OCI-LY1 (cell line): Measurements from ENCODE around the gene C4B.

ENCODE experiments used
- H2AFZ ChIP-seq: fragments of 200-600 bp; sonication (generic), shearing (Covaris generic); 2 replicates; pipeline ENCODE4 v1.6.0; 2014; ENCODE audit warnings: antibody characterized with exemption, mild to moderate bottlenecking, low read length
- H3F3A ChIP-seq: fragments of 200-600 bp; sonication (generic), shearing (Covaris generic); 2 replicates; pipeline ENCODE4 v1.6.0; 2014; ENCODE audit warnings: mild to moderate bottlenecking, antibody characterized with exemption, low read length, moderate library complexity; ENCODE audit not compliant: insufficient read depth
- H3K27ac ChIP-seq: fragments of 200-600 bp; sonication (generic); 2 replicates; pipeline ENCODE4 v1.5.1; 2014; ENCODE audit warnings: low read length, mixed run types, mild to moderate bottlenecking, low read depth; ENCODE audit not compliant: poor library complexity, severe bottlenecking
- H3K27me3 ChIP-seq: fragments of 200-600 bp; sonication (generic); 2 replicates; pipeline ENCODE4 v1.6.0; 2014; ENCODE audit warnings: antibody characterized with exemption, mild to moderate bottlenecking, low read length, moderate library complexity; ENCODE audit not compliant: insufficient read depth
- H3K36me3 ChIP-seq: fragments of 200-600 bp; sonication (generic); 2 replicates; pipeline ENCODE4 v1.6.1; 2014; ENCODE audit warnings: mild to moderate bottlenecking, antibody characterized with exemption, low read length, moderate library complexity, mixed read lengths; ENCODE audit not compliant: insufficient read depth
- H3K4me1 ChIP-seq: fragments of 200-600 bp; sonication (generic); 2 replicates; pipeline ENCODE4 v1.5.1; 2014; ENCODE audit warnings: mild to moderate bottlenecking, low read length, moderate library complexity; ENCODE audit not compliant: insufficient read depth, severe bottlenecking
- H3K4me2 ChIP-seq: fragments of 200-600 bp; sonication (generic), shearing (Covaris generic); 2 replicates; pipeline ENCODE4 v1.6.1; 2014; ENCODE audit warnings: low read length
- H3K4me3 ChIP-seq: fragments of 200-600 bp; sonication (generic); 2 replicates; pipeline ENCODE4 v1.5.1; 2014; ENCODE audit warnings: low read length, low read depth, mild to moderate bottlenecking, mixed read lengths; ENCODE audit not compliant: poor library complexity, severe bottlenecking
- H3K79me2 ChIP-seq: fragments of 200-600 bp; shearing (Covaris generic); 2 replicates; pipeline ENCODE4 v1.6.1; 2016; ENCODE audit warnings: mixed run types, low read length, mixed read lengths; ENCODE audit not compliant: insufficient read depth
- H3K9ac ChIP-seq: fragments of 200-600 bp; sonication (generic), shearing (Covaris generic); 2 replicates; pipeline ENCODE4 v1.6.1; 2014; ENCODE audit warnings: mild to moderate bottlenecking, low read length, mixed read lengths
- H3K9me2 ChIP-seq: fragments of 200-600 bp; sonication (generic), shearing (Covaris generic); 2 replicates; pipeline ENCODE4 v1.6.1; 2014; ENCODE audit warnings: low read depth, mild to moderate bottlenecking, low read length, mixed read lengths
- H3K9me3 ChIP-seq: fragments of 200-600 bp; shearing (Covaris generic); 2 replicates; pipeline ENCODE4 v1.6.1; 2014; ENCODE audit warnings: low read length, mixed read lengths
- H4K20me1 ChIP-seq: fragments of 200-600 bp; sonication (generic), shearing (Covaris generic); 2 replicates; pipeline ENCODE4 v1.6.0; 2016; ENCODE audit warnings: mild to moderate bottlenecking, low read length; ENCODE audit not compliant: insufficient read depth
- CTCF ChIP-seq: fragments of 200-600 bp; sonication (generic), shearing (Covaris generic); IDR thresholded peaks from 2 replicates; pipeline ENCODE4 v1.5.1; 2017; ENCODE audit warnings: mild to moderate bottlenecking, antibody characterized with exemption, low read length, moderate library complexity, mixed read lengths
- EZH2 ChIP-seq: fragments of 200-600 bp; sonication (generic), shearing (Covaris generic); IDR thresholded peaks from 2 replicates; pipeline ENCODE4 v1.8.0; 2017; ENCODE audit warnings: borderline replicate concordance, mixed run types, mild to moderate bottlenecking, antibody characterized with exemption, low read length, moderate library complexity, mixed read lengths

The C4B gene

GRCh38 chr6:32070814-32071543 is 56.4 kb downstream of the C4B start:
- H3K27ac ChIP-seq = no peak overlapping the region
- no peaks in the 10 kb centered on the region for H3K4me1 ChIP-seq
- no peaks in the 10 kb centered on the region for H3K27me3 ChIP-seq
- H2AFZ ChIP-seq = no peak overlapping the region
- H3K36me3 ChIP-seq = no peaks in the 10 kb centered on the region
- no peaks in the 10 kb centered on the region for H3K9me2 ChIP-seq
- H3K9ac ChIP-seq = no peak overlapping the region
- H3K9me3 ChIP-seq = no peaks in the 10 kb centered on the region
- no peaks in the 10 kb centered on the region for H4K20me1 ChIP-seq
- TF ChIP-seq EZH2 = no peak
- no peak for TF ChIP-seq CTCF
- no peak overlapping the region for H3K4me2 ChIP-seq
- no peak overlapping the region for H3K4me3 ChIP-seq
- H3F3A ChIP-seq = no peaks in the 10 kb centered on the region
- H3K79me2 ChIP-seq = no peaks in the 10 kb centered on the region

DNA sequence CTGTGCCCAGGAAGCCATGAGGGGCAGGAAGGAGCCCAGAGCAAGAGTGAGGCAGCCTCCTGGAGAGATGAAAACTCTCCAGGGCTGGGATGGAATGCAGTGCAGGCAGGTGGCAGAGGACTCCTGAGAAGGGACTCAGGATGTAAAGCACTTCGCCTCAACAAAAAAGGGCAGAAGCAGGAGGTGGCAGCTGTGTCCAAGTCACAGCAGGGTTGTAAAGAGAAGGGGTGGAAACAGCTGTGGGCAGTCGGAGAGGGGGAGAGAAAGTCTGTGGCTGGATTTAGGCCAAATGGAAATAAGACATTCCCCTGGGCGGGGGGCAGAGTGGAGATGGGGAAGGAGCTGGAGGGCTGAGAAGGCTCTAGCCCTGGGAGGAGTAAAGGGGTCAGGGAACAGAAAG is 58.5 kb downstream of the C4B start:
- Histone ChIP-seq H3K4me2 (no peak overlapping the region), H2AFZ (no peak overlapping the region), H3K4me1 (no peaks in the 10 kb centered on the region), H3K27me3 (peaks cover 6% of the 10 kb centered on the region; the same call in 1 of the 2 replicates), H3K9ac (no peak overlapping the region), H3K9me2 (no peaks in the 10 kb centered on the region), H3K9me3 (no peaks in the 10 kb centered on the region), H3F3A (no peaks in the 10 kb centered on the region), H3K79me2 (no peaks in the 10 kb centered on the region), H3K27ac (no peak overlapping the region), H3K36me3 (no peaks in the 10 kb centered on the region), H4K20me1 (no peaks in the 10 kb centered on the region), H3K4me3 (no peak overlapping the region)
- TF ChIP-seq EZH2 (no peak), CTCF (no peak)

GRCh38 chr6:32073613-32074012 is 59.0 kb downstream of the C4B start:
- peaks cover 6% of the 10 kb centered on the region; the same call in 1 of the 2 replicates for H3K27me3 ChIP-seq
- H3K79me2 ChIP-seq = no peaks in the 10 kb centered on the region
- no peaks in the 10 kb centered on the region for H4K20me1 ChIP-seq
- H3F3A ChIP-seq = no peaks in the 10 kb centered on the region
- no peak overlapping the region for H3K4me3 ChIP-seq
- TF ChIP-seq CTCF = no peak
- no peak for TF ChIP-seq EZH2
- H2AFZ ChIP-seq = no peak overlapping the region
- no peaks in the 10 kb centered on the region for H3K9me3 ChIP-seq
- no peak overlapping the region for H3K27ac ChIP-seq
- H3K4me2 ChIP-seq = no peak overlapping the region
- no peak overlapping the region for H3K9ac ChIP-seq
- no peaks in the 10 kb centered on the region for H3K36me3 ChIP-seq
- H3K4me1 ChIP-seq = no peaks in the 10 kb centered on the region
- H3K9me2 ChIP-seq = no peaks in the 10 kb centered on the region
